CD4-positive, alpha-beta T cell (primary cell): ENCODE measurements around the gene NUP210. TPM values are rescaled to one million over a fixed set of nuclear protein-coding genes. Genes with fewer than 3 reads are reported as not detected.
A peak's percentile ranks its signal among the peaks of the same experiment; 100 is the strongest.

Source experiments
- ATAC-seq: fragments of 200-7000 bp; cut with Tn5 transposase; one replicate; pipeline ENCODE4 v1.10.0; 2022; ENCODE audit warnings: mild to moderate bottlenecking; ENCODE audit not compliant: poor library complexity
- CTCF ChIA-PET: fragments of 350-600 bp; sonication (Branson Sonifier 250); formaldehyde crosslinking; loops from one replicate; lab custom pipeline; 2021; ENCODE audit warnings: antibody characterized with exemption, inconsistent platforms; lab: Charles Lee
- POLR2A ChIA-PET: fragments of 350-600 bp; sonication (Branson Sonifier 250); formaldehyde crosslinking; loops from one replicate; lab custom pipeline; 2021; ENCODE audit warnings: antibody characterized with exemption, inconsistent platforms; lab: Charles Lee
- DNase-seq, 14 experiments: peaks; one replicate each; pipeline ENCODE4 v3.0.0-alpha.2; 2013 to 2020; ENCODE audit warnings: mixed read lengths in 2 of 14
- H3K27ac ChIP-seq, 2 donors: one replicate each; pipeline versions ENCODE4 v1.5.1 to v1.7.0; 2013; ENCODE audit warnings: low read length in 2 of 2, low read depth in 1 of 2, mild to moderate bottlenecking in 1 of 2
- H3K27me3 ChIP-seq, 2 experiments: 1 replicate in 1 of 2; 2 replicates in 1 of 2; pipeline versions ENCODE4 v1.6.1 to v1.7.0; 2013; ENCODE audit warnings: low read length in 2 of 2, control low read depth in 1 of 2, mild to moderate bottlenecking in 1 of 2, moderate library complexity in 1 of 2; ENCODE audit not compliant: insufficient read depth in 2 of 2, control insufficient read depth in 1 of 2
- H3K36me3 ChIP-seq: one replicate; pipeline ENCODE4 v1.6.1; 2013; ENCODE audit warnings: low read length, control low read depth; ENCODE audit not compliant: insufficient read depth
- H3K4me1 ChIP-seq: one replicate; pipeline ENCODE4 v1.6.1; 2013; ENCODE audit warnings: low read length, control low read depth; ENCODE audit not compliant: insufficient read depth
- H3K4me3 ChIP-seq: one replicate; pipeline ENCODE4 v1.5.1; 2013; ENCODE audit warnings: mild to moderate bottlenecking, low read length, moderate library complexity
- H3K9me3 ChIP-seq, 2 experiments: 1 replicate in 1 of 2; 2 replicates in 1 of 2; pipeline versions ENCODE4 v1.6.1 to v1.7.0; 2013; ENCODE audit warnings: low read length in 2 of 2, mild to moderate bottlenecking in 2 of 2, control low read depth in 1 of 2, moderate library complexity in 1 of 2; ENCODE audit not compliant: control insufficient read depth in 1 of 2, insufficient read depth in 1 of 2
- H3K27ac Mint-ChIP-seq: one replicate; pipeline ENCODE4 v1.8.0; 2020; ENCODE audit warnings: mixed read lengths
- H3K27me3 Mint-ChIP-seq: one replicate; pipeline ENCODE4 v1.8.0; 2021; ENCODE audit warnings: mixed read lengths
- H3K36me3 Mint-ChIP-seq: one replicate; pipeline ENCODE4 v1.8.0; 2021; ENCODE audit warnings: low read depth, mixed read lengths
- H3K4me1 Mint-ChIP-seq: one replicate; pipeline ENCODE4 v1.8.0; 2021; ENCODE audit warnings: low read depth, mixed read lengths
- H3K4me3 Mint-ChIP-seq: one replicate; pipeline ENCODE4 v1.8.0; 2020; ENCODE audit warnings: mild to moderate bottlenecking, mixed read lengths
- H3K9me3 Mint-ChIP-seq: one replicate; pipeline ENCODE4 v1.8.0; 2020; ENCODE audit warnings: mixed read lengths
- CTCF ChIP-seq: fragments of 200-600 bp; IDR thresholded peaks from one replicate; pipeline ENCODE4 v1.8.0; 2022; ENCODE audit warnings: antibody characterized with exemption, mild to moderate bottlenecking
- intact Hi-C, 2 experiments: fragments of 100-400 bp; cut with DNase I in 1 of 2; cut with micrococcal nuclease in 1 of 2; formaldehyde crosslinking; loops; one replicate each; pipeline versions ENCODE4 v1.15.1 to v1.9.0; 2023 to 2025; cut with DNase I, micrococcal nuclease
- total RNA-seq, 174 experiments: library from RNA in 2 of 174; stranded (reverse) in 2 of 174; gene quantifications; one replicate each; pipeline ENCODE4 v1.2.3 and lab custom pipeline; 2021 to 2026

The NUP210 gene
- total RNA-seq, 2 experiments from 2014 or later = 82.0 to 83.5 TPM

GRCh38 chr3:13303410-13303809, 116.7 kb downstream of the NUP210 start:
- Mint-ChIP-seq H3K27ac (no peak overlapping the region), H3K4me3 (no peak overlapping the region)
- POLR2A ChIA-PET = no interaction called here

GRCh38 chr3:13301286-13301987, 118.7 kb downstream of the NUP210 start:
- intact Hi-C loops = no loop called here
- no peak overlapping the region for H3K27ac Mint-ChIP-seq
- H3K36me3 ChIP-seq = no peaks in the 10 kb centered on the region
- peaks cover 10% of the 10 kb centered on the region for H3K27me3 Mint-ChIP-seq
- DNase-seq (peak in 2 of 14 experiments; percentile 40 to 51), ATAC-seq (no peak)
- H3K9me3 Mint-ChIP-seq = no peaks in the 10 kb centered on the region
- peaks cover 0 to 12% of the 10 kb centered on the region in 2 experiments for H3K27me3 ChIP-seq
- TF ChIP-seq CTCF = no peak
- ChIA-PET POLR2A (no interaction called here), CTCF (no interaction called here)
- H3K4me1 ChIP-seq = no peaks in the 10 kb centered on the region
- H3K36me3 Mint-ChIP-seq = no peaks in the 10 kb centered on the region
- H3K27ac ChIP-seq = no peak overlapping the region
- no peak overlapping the region for H3K4me3 ChIP-seq
- peaks cover 6% of the 10 kb centered on the region for H3K4me1 Mint-ChIP-seq
- no peak overlapping the region for H3K4me3 Mint-ChIP-seq
- H3K9me3 ChIP-seq = no peaks in the 10 kb centered on the region

More at GRCh38 chr3:13303410-13303809, 116.7 kb downstream of the NUP210 start:
- Histone ChIP-seq H3K36me3 (no peaks in the 10 kb centered on the region), H3K4me1 (no peaks in the 10 kb centered on the region), H3K27me3 (peaks cover 0 to 6% of the 10 kb centered on the region in 2 experiments), H3K4me3 (no peak overlapping the region), H3K27ac (no peak overlapping the region), H3K9me3 (no peaks in the 10 kb centered on the region)
- Mint-ChIP-seq H3K27me3 (no peaks in the 10 kb centered on the region), H3K36me3 (peaks cover 1% of the 10 kb centered on the region), H3K9me3 (no peaks in the 10 kb centered on the region), H3K4me1 (peaks cover 2% of the 10 kb centered on the region)
- intact Hi-C loops = no loop called here
- TF ChIP-seq CTCF = no peak
- CTCF ChIA-PET = no interaction called here
- no peak for ATAC-seq
- DNase-seq = no peak

- peaks cover 13% of the 10 kb centered on the region for H3K27me3 Mint-ChIP-seq
Measured at GRCh38 chr3:13300546-13301285, 119.4 kb downstream of the NUP210 start.

More at GRCh38 chr3:13300546-13301285, 119.4 kb downstream of the NUP210 start:
- H3K4me3 Mint-ChIP-seq = no peak overlapping the region
- ChIA-PET POLR2A (no interaction called here), CTCF (no interaction called here)
- ATAC-seq (no peak), DNase-seq (no peak)
- H3K9me3 Mint-ChIP-seq = no peaks in the 10 kb centered on the region
- H3K27ac Mint-ChIP-seq = no peak overlapping the region
- intact Hi-C loops = no loop called here
- Histone ChIP-seq H3K36me3 (no peaks in the 10 kb centered on the region), H3K4me1 (no peaks in the 10 kb centered on the region), H3K9me3 (no peaks in the 10 kb centered on the region), H3K27me3 (peaks cover 0 to 12% of the 10 kb centered on the region in 2 experiments), H3K27ac (no peak overlapping the region), H3K4me3 (no peak overlapping the region)
- H3K4me1 Mint-ChIP-seq = peaks cover 7% of the 10 kb centered on the region
- no peak for TF ChIP-seq CTCF
- no peaks in the 10 kb centered on the region for H3K36me3 Mint-ChIP-seq
